Effector memory CD8-positive, alpha-beta T cell (primary cell): ENCODE data around the gene LIPC.

Experiments
- ATAC-seq: fragments of 150-1000 bp; cut with Tn5 transposase; replicated peaks from 2 replicates; pipeline ENCODE4 v1.10.0; 2021; ENCODE audit warnings: mild to moderate bottlenecking, moderate library complexity
- DNase-seq, 3 experiments: peaks; one replicate each; pipeline ENCODE4 v3.0.0; 2021
- H3K27ac Mint-ChIP-seq, 2 donors: one replicate each; pipeline ENCODE4 v1.8.0; 2022; ENCODE audit warnings: mild to moderate bottlenecking in 2 of 2, mixed read lengths in 2 of 2, moderate library complexity in 2 of 2
- H3K27me3 Mint-ChIP-seq, 2 donors: one replicate each; pipeline ENCODE4 v1.8.0; 2022; ENCODE audit warnings: mixed read lengths in 2 of 2
- H3K36me3 Mint-ChIP-seq: one replicate; pipeline ENCODE4 v1.8.0; 2022; ENCODE audit warnings: mild to moderate bottlenecking, moderate library complexity, mixed read lengths; ENCODE audit not compliant: insufficient read depth
- H3K4me1 Mint-ChIP-seq, 2 donors: one replicate each; pipeline ENCODE4 v1.8.0; 2022; ENCODE audit warnings: low read depth in 2 of 2, mixed read lengths in 2 of 2
- H3K4me3 Mint-ChIP-seq, 2 donors: one replicate each; pipeline ENCODE4 v1.8.0; 2022; ENCODE audit warnings: mild to moderate bottlenecking in 2 of 2, mixed read lengths in 2 of 2, moderate library complexity in 2 of 2
- H3K9me3 Mint-ChIP-seq, 2 donors: one replicate each; pipeline ENCODE4 v1.8.0; 2022; ENCODE audit warnings: mixed read lengths in 2 of 2

Gene LIPC

GRCh38 chr15:58444056-58444455 is 12.3 kb downstream of the LIPC start:
- Mint-ChIP-seq H3K4me3 (no peak overlapping the region), H3K27ac (no peak overlapping the region), H3K4me1 (peaks cover 1 to 6% of the 10 kb centered on the region in 2 donors), H3K27me3 (no peaks in the 10 kb centered on the region), H3K36me3 (no peaks in the 10 kb centered on the region), H3K9me3 (no peaks in the 10 kb centered on the region)
- no peak for DNase-seq
- ATAC-seq: no peak

GRCh38 chr15:58444658-58445332 is 13.0 kb downstream of the LIPC start:
- no peak overlapping the region for H3K4me3 Mint-ChIP-seq
- H3K36me3 Mint-ChIP-seq: no peaks in the 10 kb centered on the region
- ATAC-seq (no peak), DNase-seq (no peak)
- peak overlapping the region; percentile 50 to 71 for H3K27ac Mint-ChIP-seq
- no peaks in the 10 kb centered on the region for H3K27me3 Mint-ChIP-seq
- peaks cover under 1 to 1% of the 10 kb centered on the region in 2 donors for H3K4me1 Mint-ChIP-seq
- no peaks in the 10 kb centered on the region for H3K9me3 Mint-ChIP-seq

- ATAC-seq (no peak), DNase-seq (no peak)
- Mint-ChIP-seq H3K4me1 (peaks cover 0 to 1% of the 10 kb centered on the region in 2 donors), H3K9me3 (no peaks in the 10 kb centered on the region), H3K27me3 (no peaks in the 10 kb centered on the region), H3K36me3 (no peaks in the 10 kb centered on the region), H3K4me3 (no peak overlapping the region), H3K27ac (no peak overlapping the region)
Measured at GRCh38 chr15:58445865-58446264, 14.1 kb downstream of the LIPC start.

- no peak overlapping the region for H3K4me3 Mint-ChIP-seq
Measured at GRCh38 chr15:58446521-58446920, 14.7 kb downstream of the LIPC start.

GRCh38 chr15:58447271-58448010 is 15.7 kb downstream of the LIPC start:
- ATAC-seq: no peak
- H3K27me3 Mint-ChIP-seq: no peaks in the 10 kb centered on the region
- H3K4me1 Mint-ChIP-seq: peaks cover 0 to 1% of the 10 kb centered on the region in 2 donors
- no peaks in the 10 kb centered on the region for H3K9me3 Mint-ChIP-seq
- no peak overlapping the region for H3K27ac Mint-ChIP-seq
- DNase-seq: no peak
- H3K4me3 Mint-ChIP-seq: no peak overlapping the region
- no peaks in the 10 kb centered on the region for H3K36me3 Mint-ChIP-seq

More at GRCh38 chr15:58446521-58446920, 14.7 kb downstream of the LIPC start:
- H3K9me3 Mint-ChIP-seq: no peaks in the 10 kb centered on the region
- DNase-seq (no peak), ATAC-seq (no peak)
- H3K27me3 Mint-ChIP-seq: no peaks in the 10 kb centered on the region
- H3K36me3 Mint-ChIP-seq: no peaks in the 10 kb centered on the region
- no peak overlapping the region for H3K27ac Mint-ChIP-seq
- peaks cover 0 to 1% of the 10 kb centered on the region in 2 donors for H3K4me1 Mint-ChIP-seq

- Mint-ChIP-seq H3K36me3 (no peaks in the 10 kb centered on the region), H3K4me1 (peaks cover 1 to 3% of the 10 kb centered on the region in 2 donors), H3K27ac (no peak overlapping the region), H3K4me3 (no peak overlapping the region), H3K27me3 (no peaks in the 10 kb centered on the region), H3K9me3 (no peaks in the 10 kb centered on the region)
- ATAC-seq (no peak), DNase-seq (no peak)
Measured at GRCh38 chr15:58448331-58448730, 16.5 kb downstream of the LIPC start.

GRCh38 chr15:58448906-58449305 is 17.1 kb downstream of the LIPC start:
- no peak overlapping the region for H3K4me3 Mint-ChIP-seq
- H3K4me1 Mint-ChIP-seq: peaks cover 1 to 5% of the 10 kb centered on the region in 2 donors
- no peak for DNase-seq
- H3K27ac Mint-ChIP-seq: no peak overlapping the region
- no peaks in the 10 kb centered on the region for H3K27me3 Mint-ChIP-seq
- no peaks in the 10 kb centered on the region for H3K36me3 Mint-ChIP-seq
- no peaks in the 10 kb centered on the region for H3K9me3 Mint-ChIP-seq
- no peak for ATAC-seq

- peaks cover 1 to 8% of the 10 kb centered on the region in 2 donors for H3K4me1 Mint-ChIP-seq
- H3K36me3 Mint-ChIP-seq: no peaks in the 10 kb centered on the region
- no peak for ATAC-seq
- H3K9me3 Mint-ChIP-seq: no peaks in the 10 kb centered on the region
- H3K27ac Mint-ChIP-seq: no peak overlapping the region
- no peaks in the 10 kb centered on the region for H3K27me3 Mint-ChIP-seq
- H3K4me3 Mint-ChIP-seq: no peak overlapping the region
- no peak for DNase-seq
Measured at GRCh38 chr15:58451826-58452225, 20.0 kb downstream of the LIPC start.

- peaks cover 6 to 16% of the 10 kb centered on the region in 2 donors for H3K4me1 Mint-ChIP-seq
Measured at GRCh38 chr15:58452775-58453174, 21.0 kb downstream of the LIPC start.

GRCh38 chr15:58453931-58454793 is 22.4 kb downstream of the LIPC start:
- no peak overlapping the region for H3K4me3 Mint-ChIP-seq
- H3K9me3 Mint-ChIP-seq: no peaks in the 10 kb centered on the region
- peak overlapping the region in 1 of 2 donors; percentile 44 for H3K27ac Mint-ChIP-seq
- peaks cover 13 to 30% of the 10 kb centered on the region in 2 donors for H3K4me1 Mint-ChIP-seq
- DNase-seq: no peak
- no peak for ATAC-seq
- no peaks in the 10 kb centered on the region for H3K36me3 Mint-ChIP-seq
- H3K27me3 Mint-ChIP-seq: no peaks in the 10 kb centered on the region

More at GRCh38 chr15:58452775-58453174, 21.0 kb downstream of the LIPC start:
- H3K27me3 Mint-ChIP-seq: no peaks in the 10 kb centered on the region
- no peak overlapping the region for H3K27ac Mint-ChIP-seq
- ATAC-seq: no peak
- no peaks in the 10 kb centered on the region for H3K9me3 Mint-ChIP-seq
- DNase-seq: no peak
- no peaks in the 10 kb centered on the region for H3K36me3 Mint-ChIP-seq
- no peak overlapping the region for H3K4me3 Mint-ChIP-seq

GRCh38 chr15:58454950-58455401 is 23.2 kb downstream of the LIPC start:
- Mint-ChIP-seq H3K36me3 (no peaks in the 10 kb centered on the region), H3K27ac (no peak overlapping the region), H3K9me3 (no peaks in the 10 kb centered on the region)

GRCh38 chr15:58457466-58457965 is 25.7 kb downstream of the LIPC start:
- ATAC-seq: peak; percentile 21
- H3K9me3 Mint-ChIP-seq: no peaks in the 10 kb centered on the region
- no peak for DNase-seq
- H3K4me3 Mint-ChIP-seq: peak overlapping the region; percentile 32 to 54
- H3K27ac Mint-ChIP-seq: peak overlapping the region; percentile 72 to 78
- no peaks in the 10 kb centered on the region for H3K36me3 Mint-ChIP-seq
- H3K4me1 Mint-ChIP-seq: peaks cover 19 to 48% of the 10 kb centered on the region in 2 donors
- H3K27me3 Mint-ChIP-seq: no peaks in the 10 kb centered on the region

More at GRCh38 chr15:58454950-58455401, 23.2 kb downstream of the LIPC start:
- Mint-ChIP-seq H3K4me1 (peaks cover 13 to 34% of the 10 kb centered on the region in 2 donors), H3K27me3 (no peaks in the 10 kb centered on the region), H3K4me3 (no peak overlapping the region)
- ATAC-seq: no peak
- no peak for DNase-seq

- Mint-ChIP-seq H3K27ac (peak overlapping the region; percentile 72 to 78), H3K9me3 (no peaks in the 10 kb centered on the region), H3K36me3 (no peaks in the 10 kb centered on the region), H3K4me3 (peak overlapping the region in 1 of 2 donors; percentile 54), H3K4me1 (peaks cover 19 to 50% of the 10 kb centered on the region in 2 donors), H3K27me3 (no peaks in the 10 kb centered on the region)
- DNase-seq (no peak), ATAC-seq (no peak)
Measured at GRCh38 chr15:58458076-58458475, 26.3 kb downstream of the LIPC start.
